Renal cortex interstitium (tissue), 11 donors: Measurements from ENCODE around the gene TRIM25. TPM values are rescaled to one million over a fixed set of nuclear protein-coding genes. Genes with fewer than 3 reads are reported as not detected.

ENCODE experiments used
- DNase-seq, 11 donors: peaks; one replicate each; pipeline ENCODE4 v3.0.0-alpha.2; 2013; ENCODE audit warnings: low read depth in 9 of 11, low spot score in 4 of 11; ENCODE audit errors: extremely low read depth in 1 of 11
- polyA plus RNA-seq, 3 donors: library from polyadenylated mRNA; unstranded; fragments of 120-200 nt; gene quantifications; one replicate each; pipeline ENCODE4 v1.2.1, GENCODE V29; 2013; ENCODE audit not compliant: insufficient read length in 3 of 3

Gene TRIM25
- polyA plus RNA-seq, 3 donors, result 27.9 to 35.5 (median 32.9) TPM

DNA sequence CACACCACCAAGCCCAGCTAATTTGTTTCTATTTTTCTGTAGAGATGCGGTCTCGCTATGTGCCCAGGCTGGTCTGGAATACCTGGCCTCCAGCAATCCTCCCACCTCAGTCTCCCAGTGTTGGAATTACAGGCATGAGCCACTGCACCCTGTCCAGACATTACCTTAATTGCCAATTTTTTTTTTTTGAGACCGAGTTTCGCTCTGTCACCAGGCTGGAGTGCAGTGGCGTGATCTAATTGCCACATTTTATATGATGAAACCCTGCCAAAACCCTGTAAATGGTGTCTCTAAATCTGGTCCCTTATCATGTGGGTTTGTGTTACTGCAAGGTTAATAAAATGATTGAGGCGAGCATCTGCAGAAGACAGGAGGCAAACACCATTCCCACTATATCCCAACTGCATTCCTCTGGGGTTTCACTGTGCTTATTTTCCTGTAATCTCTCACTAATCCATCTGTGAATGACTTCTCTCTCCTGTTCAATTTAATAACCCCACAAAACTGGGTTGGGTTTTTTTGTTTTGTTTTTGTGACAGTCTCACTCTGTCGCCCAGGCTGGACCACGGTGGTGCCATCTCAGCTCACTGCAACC, 19.4 kb upstream of the TRIM25 start:
- no peak for DNase-seq

GRCh38 chr17:56930739-56931337, 17.0 kb upstream of the TRIM25 start:
- DNase-seq, result no peak

DNA sequence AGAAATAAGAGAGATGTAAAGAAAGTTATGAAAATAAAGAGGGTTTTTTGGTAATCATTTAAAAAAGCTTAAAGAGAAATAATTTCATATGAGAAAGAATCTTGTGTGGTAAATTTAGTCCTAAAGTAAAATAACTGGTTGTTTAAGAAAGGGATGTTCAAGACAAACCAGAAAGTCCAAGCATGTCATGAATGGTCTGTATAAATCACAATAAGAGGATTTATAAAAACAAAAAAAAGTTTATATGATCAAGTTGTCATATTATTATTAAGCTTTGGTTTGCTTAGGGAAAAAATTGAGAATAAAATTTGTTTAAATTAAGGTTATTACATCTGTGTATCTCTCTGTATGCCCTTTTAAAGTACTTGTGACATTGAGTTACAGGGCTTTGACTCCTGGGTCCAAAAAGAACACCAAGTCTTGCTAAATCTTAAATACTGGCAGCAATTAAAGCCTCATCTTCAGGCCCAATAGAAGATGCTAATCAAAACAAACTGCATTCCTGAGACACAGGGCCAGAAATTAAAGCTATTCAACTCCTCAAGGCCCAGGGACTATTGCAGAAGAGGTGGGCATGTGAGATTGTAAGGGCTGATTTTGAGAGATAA, 15.6 kb upstream of the TRIM25 start:
- DNase-seq, result no peak

- no peak for DNase-seq
Measured at GRCh38 chr17:56928586-56928985, 14.7 kb upstream of the TRIM25 start.

DNA sequence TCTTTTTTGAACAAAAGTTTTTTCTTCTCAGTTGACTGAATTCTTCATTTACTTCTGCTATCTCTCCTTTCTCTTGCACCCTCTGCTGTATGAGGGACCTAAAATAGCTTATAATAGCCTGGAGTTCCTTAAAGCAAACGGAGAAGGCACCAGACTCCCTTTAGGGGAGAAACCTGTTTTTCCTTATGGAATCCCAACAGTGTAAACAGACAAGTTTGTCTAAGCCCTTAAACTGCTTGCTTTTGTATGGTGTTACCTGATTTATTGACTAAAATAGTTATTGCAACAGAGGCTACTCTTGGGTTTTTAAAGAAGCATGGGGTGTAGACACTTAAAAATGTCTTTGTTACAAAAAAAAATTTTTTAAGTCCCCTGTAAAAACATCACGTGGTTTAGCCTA, 12.9 kb upstream of the TRIM25 start:
- DNase-seq, result no peak

DNA sequence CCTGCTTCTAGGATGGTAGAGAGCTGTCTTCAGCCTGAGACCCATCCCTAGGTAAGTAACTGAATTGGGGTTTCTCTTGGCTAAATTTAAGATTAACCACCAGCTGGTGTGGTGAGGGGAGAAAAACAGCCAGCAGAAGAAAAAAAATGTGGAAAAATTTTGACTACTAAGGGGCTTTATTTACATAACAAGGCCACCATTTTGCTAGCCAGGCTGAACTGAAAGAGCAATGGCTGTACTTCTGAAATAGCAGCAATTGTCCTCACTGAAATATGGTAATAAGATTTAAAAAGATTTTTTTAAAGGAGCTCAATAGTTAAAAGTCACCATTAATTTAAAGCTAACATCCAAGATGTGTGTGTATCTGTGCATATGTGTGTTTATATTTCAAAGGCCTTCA, 12.4 kb upstream of the TRIM25 start:
- DNase-seq, result no peak

GRCh38 chr17:56925088-56925487, 11.2 kb upstream of the TRIM25 start:
- no peak for DNase-seq

- DNase-seq, result no peak
Measured at GRCh38 chr17:56919717-56920116, 5.9 kb upstream of the TRIM25 start.

DNA sequence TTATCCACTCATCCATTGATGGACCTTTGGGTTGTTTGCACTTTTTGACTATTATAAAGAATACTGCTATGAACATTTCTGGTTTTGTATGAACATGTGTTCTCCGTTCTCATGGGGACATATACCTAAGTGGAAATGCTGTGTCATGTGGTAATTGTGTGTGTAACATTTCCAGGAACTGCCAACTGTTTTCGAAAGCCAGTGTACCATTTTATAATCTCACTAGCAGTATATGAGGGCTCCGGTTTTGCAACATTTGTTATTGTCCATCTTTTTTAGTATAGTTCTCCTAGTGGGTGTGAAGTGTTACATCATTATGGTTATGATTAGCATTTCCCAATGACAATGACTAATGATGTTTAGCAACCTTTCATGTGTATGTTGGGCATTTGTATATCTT, 5.1 kb upstream of the TRIM25 start:
- no peak for DNase-seq

DNA sequence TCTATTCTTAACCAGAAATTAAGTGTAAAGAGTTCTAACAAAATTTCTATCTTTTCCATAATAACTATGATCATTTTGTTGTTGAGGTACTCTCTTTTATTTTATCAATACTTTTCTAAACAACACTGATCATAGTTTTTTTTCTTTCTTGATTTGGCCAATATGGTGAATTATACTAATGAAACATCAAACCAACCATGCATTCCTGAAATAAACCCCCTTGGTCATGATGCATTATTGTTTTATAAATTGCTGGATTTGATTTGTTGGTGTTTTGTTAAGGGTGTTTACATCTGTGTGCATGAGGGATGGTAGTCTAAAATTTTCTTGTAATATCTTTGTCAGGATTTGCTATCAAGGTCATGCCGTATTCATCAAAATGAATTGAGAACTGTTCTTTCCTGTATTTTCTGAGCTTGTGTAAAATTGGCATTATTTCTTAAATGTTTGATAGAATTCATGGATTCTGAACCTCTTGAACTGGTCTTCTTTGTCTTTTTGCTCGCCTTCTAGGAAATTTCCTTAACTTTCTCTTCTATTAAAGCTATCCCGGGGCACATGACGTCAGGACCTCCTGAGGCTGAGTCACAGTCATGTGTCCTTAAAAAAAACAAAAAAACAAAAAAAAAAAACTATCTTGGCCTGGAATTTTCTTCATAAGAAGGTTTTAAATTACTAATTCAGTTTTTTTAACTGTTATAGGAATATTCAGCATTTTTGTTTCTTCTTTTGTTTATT, 3.9 kb upstream of the TRIM25 start:
- DNase-seq, result no peak

GRCh38 chr17:56914581-56915273, 878 bp upstream of the TRIM25 start:
- DNase-seq, result no peak

GRCh38 chr17:56913353-56913866, 439 bp downstream of the TRIM25 start:
- DNase-seq, result peak in 1 of 11 donors; percentile 7

- no peak for DNase-seq
Measured at GRCh38 chr17:56913000-56913311, 893 bp downstream of the TRIM25 start.

DNA sequence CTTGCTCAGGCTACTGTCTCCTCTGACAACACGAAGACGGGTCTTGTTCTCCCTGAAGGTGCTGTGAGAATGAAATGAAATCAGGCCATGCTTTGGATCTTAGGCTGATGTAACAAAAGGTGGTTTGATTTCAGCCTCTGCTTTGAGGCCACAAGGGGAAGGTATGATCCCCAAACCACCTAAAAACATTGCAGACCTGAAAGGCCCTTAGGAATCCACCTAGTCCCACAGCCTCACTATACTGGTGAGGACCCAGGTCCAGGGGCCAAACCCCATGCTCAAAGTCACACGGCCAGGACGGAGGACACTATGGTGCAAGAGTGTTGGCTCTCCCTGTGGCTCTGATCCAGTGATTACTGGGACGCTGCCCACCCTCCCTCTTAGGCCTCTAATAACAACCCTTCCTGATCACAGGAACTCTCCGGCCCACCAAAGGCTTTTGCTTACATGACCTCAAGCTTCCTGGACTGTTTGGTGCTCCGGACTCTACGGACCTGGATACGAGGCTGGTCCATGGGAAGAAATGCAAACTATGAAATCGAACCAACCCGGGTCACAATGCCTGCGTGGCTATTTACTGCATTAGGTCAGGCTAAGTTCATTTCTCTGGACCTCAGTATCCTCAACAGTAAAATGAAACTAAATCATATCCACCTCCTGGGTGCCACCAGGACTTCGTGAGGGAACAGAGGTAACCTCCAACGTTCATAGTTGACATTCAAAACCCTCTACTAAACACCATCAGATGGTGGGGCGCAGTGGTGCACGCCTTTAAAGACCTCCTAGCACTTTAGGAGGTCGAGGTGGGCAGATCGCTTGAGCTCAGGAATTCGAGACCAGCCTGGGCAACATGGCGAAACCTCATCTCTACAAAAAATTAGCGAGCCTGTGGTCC, 1.5 kb downstream of the TRIM25 start:
- DNase-seq, result no peak

DNA sequence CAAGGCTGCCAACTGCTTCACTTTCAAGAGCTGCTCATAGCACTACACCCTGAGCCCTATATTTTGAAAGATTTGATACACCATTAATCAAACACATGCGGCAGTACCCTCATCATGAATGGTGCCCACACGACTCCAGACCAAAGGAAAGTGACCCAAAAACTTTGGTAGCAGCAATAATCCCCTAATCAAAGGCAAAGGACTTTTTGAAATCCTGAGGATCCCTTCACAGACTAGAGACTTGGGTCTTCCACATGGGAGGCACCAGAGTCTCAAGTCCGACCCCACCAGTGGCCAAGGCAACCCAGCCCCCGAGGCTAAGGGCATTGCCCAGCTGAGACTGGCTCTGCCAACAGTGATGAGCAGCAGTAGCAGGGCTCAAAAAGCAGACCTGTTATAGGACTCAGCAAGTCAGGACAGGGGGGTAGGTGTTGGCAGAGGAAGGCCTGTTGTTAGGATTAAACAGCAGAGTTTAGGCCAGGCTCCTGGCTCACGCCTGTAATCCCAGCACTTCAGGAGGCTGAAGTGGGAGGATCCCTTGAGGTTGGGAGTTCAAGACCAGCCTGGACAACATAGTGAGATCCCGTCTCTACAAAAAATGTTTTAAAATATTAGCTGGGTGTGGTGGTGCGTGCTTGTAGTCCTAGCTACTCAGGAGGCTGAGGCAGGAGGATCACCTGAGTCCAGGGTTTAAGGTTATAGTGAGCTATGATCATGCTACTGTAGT, 3.2 kb downstream of the TRIM25 start:
- DNase-seq, result no peak

DNA sequence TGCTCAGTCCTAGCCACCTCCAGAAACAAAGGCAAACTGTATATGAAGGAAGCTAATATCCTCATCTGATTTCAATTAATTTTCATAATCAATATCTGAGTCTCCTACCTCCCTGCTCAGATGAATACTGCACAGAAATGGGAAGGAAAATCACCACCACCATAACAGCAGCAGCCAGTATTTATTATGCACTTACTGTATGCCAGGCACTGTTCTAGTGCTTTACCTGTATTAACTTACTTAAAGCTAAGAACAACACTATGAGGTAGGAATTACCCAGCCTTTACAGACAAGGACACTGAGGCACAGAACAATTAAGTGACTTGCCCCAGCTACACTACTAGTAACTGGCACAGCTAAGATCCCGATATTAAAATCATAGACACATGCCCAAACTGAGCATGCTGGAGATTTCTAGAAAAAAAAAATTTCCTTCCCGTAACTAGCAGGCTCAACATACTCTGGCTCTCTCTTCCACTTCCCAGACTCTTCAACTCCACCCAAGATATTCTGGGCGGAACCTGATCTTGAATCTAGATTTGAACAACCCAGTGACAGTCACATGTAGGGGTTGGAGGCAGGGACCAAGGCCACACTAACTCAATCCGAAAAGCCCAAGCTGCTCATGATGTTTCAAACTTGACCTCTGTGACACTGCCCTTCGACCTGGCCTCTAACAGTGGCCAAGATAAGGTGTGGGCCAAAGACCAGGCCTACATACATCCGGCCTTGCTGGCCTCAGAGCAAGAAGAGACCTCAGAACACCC, 3.9 kb downstream of the TRIM25 start:
- DNase-seq, result no peak

DNA sequence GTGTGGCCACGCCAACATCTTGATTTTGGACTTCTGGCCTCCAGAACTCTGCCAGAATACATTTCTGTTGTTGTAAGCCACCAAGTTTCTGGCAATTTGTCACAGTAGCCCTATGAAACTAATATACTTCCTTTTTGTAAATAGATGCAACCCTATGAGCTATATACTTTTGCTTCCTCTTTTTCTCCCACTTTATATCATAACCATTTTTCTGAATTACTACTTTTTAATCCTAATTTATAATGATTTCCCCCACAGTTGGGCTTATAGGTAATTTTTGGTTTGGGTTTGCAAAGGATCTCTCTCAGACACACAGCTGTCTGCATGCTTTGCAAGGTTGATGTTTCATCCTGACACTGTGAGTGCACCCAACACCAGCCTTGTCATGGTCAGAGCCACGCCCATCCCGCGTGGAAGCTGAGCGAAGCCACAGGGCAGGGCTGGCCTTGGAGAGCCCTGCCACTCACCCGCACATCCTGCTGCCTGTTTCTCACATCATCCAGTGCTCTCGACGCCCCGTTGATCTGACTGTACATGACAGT, 5.8 kb downstream of the TRIM25 start:
- no peak for DNase-seq
